Raji (cell line): ENCODE measurements around the gene STK24.

ENCODE experiments used
- POLR2A ChIP-seq: IDR thresholded peaks from 2 replicates; pipeline ENCODE4 v1.6.1; 2011; ENCODE audit warnings: low read depth, low read length, control low read depth; ENCODE audit not compliant: insufficient read depth

STK24 gene

GRCh38 chr13:98576963-98577835 is at the start of gene STK24:
Gene STK24 (minus strand): TSS chr13:98577107. CDS start chr13:98576786, 321 bp downstream.
- TF ChIP-seq POLR2A: peak; percentile 69

GRCh38 chr13:98626298-98626935 is 49.5 kb upstream of the STK24 start:
- TF ChIP-seq POLR2A: no peak

DNA sequence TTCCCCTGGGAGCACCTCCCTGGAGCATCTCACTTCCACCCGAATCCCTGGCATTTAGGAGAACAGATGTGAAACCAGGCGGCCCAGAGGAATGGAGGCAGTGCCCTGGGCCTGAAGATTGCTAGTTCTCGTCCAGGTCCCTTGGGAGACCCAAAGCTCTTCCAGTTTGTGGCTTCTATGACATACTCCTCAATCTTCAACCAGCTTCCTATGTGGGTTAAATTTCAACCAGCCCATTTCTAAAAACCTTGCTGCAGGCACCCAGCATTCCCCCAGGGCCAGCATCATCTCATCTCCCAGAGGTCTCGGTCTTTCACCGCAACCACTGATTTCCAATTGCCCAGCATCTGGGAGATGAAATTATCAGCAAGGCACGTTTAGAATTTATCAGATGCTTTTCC is 46.0 kb upstream of the STK24 start:
- no peak for TF ChIP-seq POLR2A

- no peak for TF ChIP-seq POLR2A
Measured at GRCh38 chr13:98619556-98619955, 42.6 kb upstream of the STK24 start.

GRCh38 chr13:98613591-98613990 is 36.7 kb upstream of the STK24 start:
- TF ChIP-seq POLR2A: no peak

- no peak for TF ChIP-seq POLR2A
Measured at GRCh38 chr13:98609756-98610155, 32.8 kb upstream of the STK24 start.

DNA sequence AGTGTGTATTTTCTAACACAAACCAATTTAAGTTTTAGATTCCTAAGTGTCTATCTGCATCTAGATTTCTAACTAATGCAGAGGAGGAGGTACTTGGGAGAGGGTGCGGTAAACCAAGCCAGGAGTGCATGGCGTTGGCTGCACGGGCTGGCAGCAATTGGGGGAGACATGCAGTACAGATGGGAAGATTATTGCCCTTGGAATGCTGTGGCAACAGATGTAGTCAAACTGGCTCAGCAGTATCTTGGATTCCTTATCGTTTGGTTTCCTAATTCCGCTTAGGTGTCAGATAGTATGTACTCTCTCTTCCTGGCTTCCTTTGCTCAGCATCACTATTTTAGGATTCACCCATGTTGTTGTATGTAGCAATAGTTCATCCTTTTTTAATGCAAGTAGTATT is 29.4 kb upstream of the STK24 start:
- TF ChIP-seq POLR2A: no peak

- no peak for TF ChIP-seq POLR2A
Measured at GRCh38 chr13:98599502-98600328, 22.8 kb upstream of the STK24 start.

DNA sequence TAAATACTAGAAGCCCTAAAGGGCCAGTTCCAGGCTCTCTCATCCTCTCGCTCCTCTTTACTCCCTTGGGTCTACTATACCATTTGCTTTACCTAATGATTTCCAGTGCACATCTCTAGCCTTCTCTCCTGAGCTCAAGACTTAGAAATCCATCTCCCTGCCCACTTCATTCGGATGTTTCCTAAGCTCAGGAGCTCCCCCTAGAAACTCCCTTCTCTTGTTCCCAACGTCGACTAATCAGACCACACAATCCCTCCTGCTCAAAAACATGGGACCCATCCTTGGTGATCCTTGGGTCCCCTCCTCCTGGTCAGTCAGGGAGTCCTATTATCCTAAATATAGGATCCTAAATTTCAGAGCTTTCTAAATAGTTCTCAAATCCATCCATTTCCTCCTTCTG is 21.1 kb upstream of the STK24 start:
- TF ChIP-seq POLR2A: no peak

GRCh38 chr13:98595134-98595533 is 18.2 kb upstream of the STK24 start:
- no peak for TF ChIP-seq POLR2A

- no peak for TF ChIP-seq POLR2A
Measured at GRCh38 chr13:98592362-98592732, 15.4 kb upstream of the STK24 start.

DNA sequence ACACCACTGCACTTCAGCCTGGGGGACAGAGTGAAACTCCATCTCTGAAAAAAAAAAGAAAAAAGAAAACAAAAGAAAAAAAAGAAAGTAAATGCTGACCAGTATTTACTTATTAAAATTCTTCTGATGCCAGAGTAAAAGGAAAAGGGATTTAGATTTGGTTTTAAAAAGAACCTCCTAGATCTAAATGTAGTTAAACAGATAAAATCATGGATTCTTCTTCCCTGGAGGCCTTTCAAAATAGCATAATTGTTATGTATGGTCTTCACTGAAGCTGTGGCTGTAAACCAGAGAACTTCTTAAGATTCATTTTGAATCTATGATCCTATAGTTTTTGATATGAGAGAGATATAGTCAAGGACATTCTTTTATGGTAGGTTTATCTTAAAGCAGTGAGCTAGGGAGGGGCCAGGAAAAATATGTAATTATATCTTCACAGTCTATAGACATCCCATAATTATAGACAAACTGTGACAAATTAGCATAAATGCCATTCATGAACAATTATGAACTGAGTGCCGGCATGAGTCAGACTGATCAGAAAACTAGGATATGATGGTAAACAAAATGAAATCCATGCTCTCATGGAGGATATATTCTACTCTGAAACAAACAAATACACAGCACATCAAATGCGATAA is 14.9 kb upstream of the STK24 start:
- no peak for TF ChIP-seq POLR2A

DNA sequence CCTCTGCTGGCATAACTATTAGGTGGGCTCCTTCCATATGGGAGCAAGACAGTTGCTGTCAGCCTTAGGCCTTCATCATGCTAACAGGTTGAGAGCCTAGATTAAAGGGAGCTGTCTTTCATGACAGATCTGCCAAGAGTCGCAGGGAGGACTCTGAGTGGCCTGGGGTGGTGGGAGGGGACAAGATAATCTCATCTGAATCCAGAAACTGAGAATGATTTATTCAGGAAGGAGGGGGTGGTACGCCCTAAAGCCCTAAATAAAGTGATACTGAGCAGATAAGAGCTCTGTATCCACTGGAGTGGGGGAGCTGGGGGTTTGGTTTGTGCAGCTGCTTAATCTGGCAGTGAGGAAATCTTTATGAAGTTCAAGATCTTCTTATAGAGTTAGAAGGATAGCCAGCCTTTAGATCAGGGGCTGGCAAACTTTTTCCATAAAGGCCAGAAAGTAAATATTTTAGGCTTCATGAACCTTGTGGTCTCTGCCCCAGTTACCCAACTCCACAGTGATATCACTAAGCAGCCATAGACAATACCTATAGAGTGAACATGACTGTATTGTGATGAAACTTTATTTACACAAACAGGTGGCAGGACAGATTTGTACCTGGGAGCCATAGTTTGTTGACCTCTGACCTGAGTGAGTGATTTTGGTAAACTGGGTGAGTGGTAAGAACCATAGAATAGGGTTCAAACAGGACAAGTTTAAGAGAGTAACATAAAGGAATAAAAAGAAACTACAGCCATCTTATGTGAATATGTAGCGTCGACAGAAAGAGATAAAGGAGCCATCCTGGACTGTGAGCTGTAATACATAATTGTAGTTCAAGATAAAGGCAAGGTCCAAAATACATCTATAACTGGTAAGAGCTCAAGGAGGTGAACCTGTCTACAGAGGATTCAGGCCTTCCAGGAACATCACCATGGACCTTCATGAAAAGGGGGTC is 9.8 kb upstream of the STK24 start:
- TF ChIP-seq POLR2A: no peak

- no peak for TF ChIP-seq POLR2A
Measured at GRCh38 chr13:98585946-98586345, 9.0 kb upstream of the STK24 start.
